IMR-90 (cell line): Measurements from ENCODE around the gene GATA6. TPM values are rescaled to one million over a fixed set of nuclear protein-coding genes. Genes with fewer than 3 reads are reported as not detected.
"Not testable (repeated sequence)": the region's sequence is repeated elsewhere in the genome, so short reads cannot be mapped to it uniquely, and the experiment has no call there.

Experiments
- ATAC-seq: fragments of 200-7000 bp; cut with Tn5 transposase; 2 replicates; pipeline ENCODE4 v1.9.1; 2020; ENCODE audit warnings: low read depth, mild to moderate bottlenecking, moderate library complexity
- BruUV-seq: library from RNA; stranded (reverse); fragments of 400-500 nt; replicated peaks from 2 replicates; lab custom pipeline; 2021; lab: Mats Ljungman, UMichigan
- CTCF ChIA-PET: fragments of 300-600 bp; formaldehyde crosslinking; extraction: SDS; loops from one replicate; lab custom pipeline; 2021; ENCODE audit warnings: antibody characterized with exemption; lab: Yijun Ruan, JAX
- POLR2A ChIA-PET: fragments of 300-600 bp; sonication (Branson Sonifier 250); formaldehyde crosslinking; loops from one replicate; lab custom pipeline; 2022; ENCODE audit warnings: antibody characterized with exemption; ENCODE audit not compliant: unreplicated experiment; lab: Charles Lee
- DNase-seq: peaks from one replicate; pipeline ENCODE4 v3.0.0; 2013
- H2AFZ ChIP-seq: replicated peaks from 2 replicates; pipeline ENCODE3; 2013; ENCODE audit warnings: low read length, mild to moderate bottlenecking; ENCODE audit not compliant: poor library complexity
- H2AK5ac ChIP-seq: 2 replicates; pipeline ENCODE4 v1.6.1; 2013; ENCODE audit warnings: low read depth, low read length, inconsistent platforms
- H2AK9ac ChIP-seq: replicated peaks from 2 replicates; pipeline ENCODE3; 2013; ENCODE audit warnings: mild to moderate bottlenecking, low read depth, low read length, moderate library complexity; ENCODE audit not compliant: poor library complexity
- H2BK120ac ChIP-seq: 2 replicates; pipeline ENCODE4 v1.6.1; 2013; ENCODE audit warnings: low read depth, low read length, inconsistent platforms
- H2BK15ac ChIP-seq: 3 replicates; pipeline ENCODE4 v1.6.1; 2013; ENCODE audit warnings: low read depth, low read length, inconsistent platforms
- H2BK20ac ChIP-seq: 2 replicates; pipeline ENCODE4 v1.6.1; 2013; ENCODE audit warnings: low read depth, mild to moderate bottlenecking, inconsistent platforms, low read length, moderate library complexity
- H2BK5ac ChIP-seq: 2 replicates; pipeline ENCODE4 v1.6.1; 2013; ENCODE audit warnings: mild to moderate bottlenecking, low read depth, low read length, inconsistent platforms; ENCODE audit not compliant: poor library complexity, severe bottlenecking
- H3K14ac ChIP-seq: replicated peaks from 2 replicates; pipeline ENCODE4 v1.6.1; 2013; ENCODE audit warnings: low read depth, low read length, inconsistent platforms
- H3K18ac ChIP-seq: 2 replicates; pipeline ENCODE4 v1.6.1; 2013; ENCODE audit warnings: low read depth, low read length, control low read depth
- H3K23ac ChIP-seq: 2 replicates; pipeline ENCODE4 v1.6.1; 2013; ENCODE audit warnings: low read depth, low read length, inconsistent platforms
- H3K27ac ChIP-seq: 2 replicates; pipeline ENCODE4 v1.5.1; 2013; ENCODE audit warnings: mild to moderate bottlenecking, control low read depth, low read length; ENCODE audit not compliant: insufficient read depth
- H3K27me3 ChIP-seq: 2 replicates; pipeline ENCODE4 v1.6.1; 2013; ENCODE audit warnings: low read length; ENCODE audit not compliant: control insufficient read depth, insufficient read depth
- H3K36me3 ChIP-seq: 2 replicates; pipeline ENCODE4 v1.6.1; 2013; ENCODE audit warnings: low read length, mixed read lengths; ENCODE audit not compliant: control insufficient read depth, insufficient read depth
- H3K4ac ChIP-seq: 2 replicates; pipeline ENCODE4 v1.6.1; 2013; ENCODE audit warnings: low read depth, low read length, inconsistent platforms
- H3K4me1 ChIP-seq: 2 replicates; pipeline ENCODE4 v1.6.1; 2013; ENCODE audit warnings: low read length, mixed read lengths; ENCODE audit not compliant: control insufficient read depth, insufficient read depth
- H3K4me2 ChIP-seq: 2 replicates; pipeline ENCODE4 v1.6.1; 2013; ENCODE audit warnings: low read depth, mild to moderate bottlenecking, control low read depth, low read length, moderate library complexity
- H3K4me3 ChIP-seq: 2 replicates; pipeline ENCODE4 v1.5.1; 2013; ENCODE audit warnings: low read depth, mild to moderate bottlenecking, control low read depth, low read length, moderate library complexity; ENCODE audit not compliant: insufficient read depth
- H3K56ac ChIP-seq: 2 replicates; pipeline ENCODE4 v1.6.1; 2013; ENCODE audit warnings: low read length, inconsistent platforms; ENCODE audit not compliant: insufficient read depth; ENCODE audit errors: extremely low read depth
- H3K79me1 ChIP-seq, 2 experiments: 2 replicates each; pipeline ENCODE4 v1.6.1; 2013; ENCODE audit warnings: low read length in 2 of 2, inconsistent platforms in 1 of 2, low read depth in 1 of 2
- H3K9ac ChIP-seq: 2 replicates; pipeline ENCODE4 v1.6.1; 2013; ENCODE audit warnings: low read depth, low read length, control low read depth
- H3K9me1 ChIP-seq: 2 replicates; pipeline ENCODE4 v1.6.1; 2013; ENCODE audit warnings: low read length, inconsistent platforms; ENCODE audit not compliant: insufficient read depth
- H3K9me3 ChIP-seq: 2 replicates; pipeline ENCODE4 v1.6.1; 2013; ENCODE audit warnings: low read length; ENCODE audit not compliant: control insufficient read depth, insufficient read depth
- H4K20me1 ChIP-seq: 2 replicates; pipeline ENCODE4 v1.6.1; 2013; ENCODE audit warnings: low read length, inconsistent platforms; ENCODE audit not compliant: insufficient read depth
- H4K5ac ChIP-seq: 2 replicates; pipeline ENCODE4 v1.6.1; 2013; ENCODE audit warnings: mild to moderate bottlenecking, low read depth, low read length, control low read depth
- H4K8ac ChIP-seq, 2 experiments: 2 replicates each; pipeline ENCODE4 v1.6.1; 2013; ENCODE audit warnings: low read depth in 2 of 2, low read length in 2 of 2, control low read depth in 1 of 2, inconsistent platforms in 1 of 2
- H4K91ac ChIP-seq: 2 replicates; pipeline ENCODE4 v1.6.1; 2013; ENCODE audit warnings: low read depth, low read length, inconsistent platforms; ENCODE audit not compliant: insufficient read depth
- BHLHE40 ChIP-seq: fragments of 150-350 bp; IDR thresholded peaks from 2 replicates; pipeline ENCODE4 v1.6.1; 2016; ENCODE audit warnings: mild to moderate bottlenecking, low read depth, low read length
- CEBPB ChIP-seq: IDR thresholded peaks from 2 replicates; pipeline ENCODE4 v1.6.1; 2012; ENCODE audit warnings: low read depth, low read length, improper control_type of control experiment
- ELK1 ChIP-seq: fragments of 150-350 bp; IDR thresholded peaks from 2 replicates; pipeline ENCODE4 v1.6.1; 2016; ENCODE audit warnings: low read depth, mild to moderate bottlenecking, low read length, moderate library complexity, borderline replicate concordance
- FOS ChIP-seq: fragments of 150-350 bp; IDR thresholded peaks from 2 replicates; pipeline ENCODE4 v1.6.1; 2016; ENCODE audit warnings: low read depth, low read length
- RCOR1 ChIP-seq: IDR thresholded peaks from 2 replicates; pipeline ENCODE4 v1.6.1; 2012; ENCODE audit warnings: mild to moderate bottlenecking, low read length, improper control_type of control experiment; ENCODE audit not compliant: insufficient replicate concordance
- WGBS, 2 experiments: methylation state at CpG; one replicate each; pipeline versions ENCODE4 v1.1.5 to v1.1.7; 2013; ENCODE audit warnings: missing lambda C conversion rate in 2 of 2; ENCODE audit not compliant: insufficient read length in 1 of 2; ENCODE audit errors: extremely low coverage in 2 of 2; 5-methylcytosine and 5-hydroxymethylcytosine counted together
- dilution Hi-C: fragments of 300-500 bp; cut with HindIII; formaldehyde crosslinking; loops from one replicate; pipeline ENCODE4 v1.14.3; 2018; ENCODE audit warnings: low sequenced_read_pairs; ENCODE audit not compliant: unreplicated experiment
- in situ Hi-C: fragments of 300-500 bp; cut with MboI; formaldehyde crosslinking; loops from 3 replicates; pipeline ENCODE4 v1.14.3; 2019; ENCODE audit warnings: low sequenced_read_pairs, inconsistent platforms, mixed read lengths
- intact Hi-C: fragments of 100-400 bp; cut with micrococcal nuclease; formaldehyde crosslinking; loops from 2 replicates; pipeline ENCODE4 v1.10.0; 2022
- polyA plus RNA-seq, 3 experiments: library from polyadenylated mRNA; depleted of rRNA; stranded (reverse); fragments of >200 nt; gene quantifications; 2 replicates each; pipeline ENCODE4 v1.2.3, GENCODE V29; 2012; ENCODE audit warnings: low replicate concordance in 1 of 3
- total RNA-seq: library from RNA; depleted of rRNA; stranded (reverse); fragments of >200 nt; gene quantifications from 2 replicates; pipeline ENCODE4 v1.2.3, GENCODE V29; 2012

The GATA6 gene
- total and polyA plus RNA-seq, 2 of the 4 experiments (the other 2 are of a cell fraction), result 2.5 to 4.0 TPM

- TF ChIP-seq FOS (no peak), ELK1 (no peak), RCOR1 (no peak), BHLHE40 (no peak)
Measured at GRCh38 chr18:22183698-22184170, 14.3 kb downstream of the GATA6 start (continued).

GRCh38 chr18:22184573-22184972 is 15.2 kb downstream of the GATA6 start:
- H3K18ac ChIP-seq, H3K4me1 ChIP-seq, H3K9me3 ChIP-seq, H3K27me3 ChIP-seq, H2BK5ac ChIP-seq, H4K20me1 ChIP-seq, CTCF ChIA-PET, DNase-seq, H4K8ac ChIP-seq, intact Hi-C loops, H4K91ac ChIP-seq, dilution Hi-C loops, H3K4me3 ChIP-seq, POLR2A ChIA-PET, H3K4ac ChIP-seq, H2BK15ac ChIP-seq, H3K23ac ChIP-seq, ATAC-seq, BruUV-seq, H3K9ac ChIP-seq, H2AK5ac ChIP-seq, H2AK9ac ChIP-seq, H2AFZ ChIP-seq, H3K4me2 ChIP-seq, H3K56ac ChIP-seq, in situ Hi-C loops, H3K14ac ChIP-seq, H2BK120ac ChIP-seq, H2BK20ac ChIP-seq, H3K27ac ChIP-seq, H4K5ac ChIP-seq: not testable (repeated sequence)
- Histone ChIP-seq H3K79me1 (peaks cover 13 to 14% of the 10 kb centered on the region in 2 experiments), H3K9me1 (peaks cover 13% of the 10 kb centered on the region), H3K36me3 (peaks cover 25% of the 10 kb centered on the region)
- no CpG with 5 or more reads among the region's 8 CpGs for WGBS, 2 experiments
- 0 out of 2 replicates have a peak, but pooled peaks have one; percentile 8 for TF ChIP-seq CEBPB
